Activated CD4-positive, alpha-beta memory T cell treated with anti-CD3 and anti-CD28 coated beads, Interleukin-2, amount 10 ng/mL, durations not matched to agents 7 days and 5 days (primary cell): ENCODE data around the gene PEX19. TPM values are rescaled to one million over a fixed set of nuclear protein-coding genes. Genes with fewer than 3 reads are reported as not detected.

Source experiments
- CTCF ChIA-PET: fragments of 350-600 bp; sonication (Branson Sonifier 250); formaldehyde crosslinking; loops from one replicate; lab custom pipeline; 2021; ENCODE audit warnings: antibody characterized with exemption, inconsistent platforms; lab: Charles Lee
- POLR2A ChIA-PET: fragments of 350-600 bp; sonication (Branson Sonifier 250); formaldehyde crosslinking; loops from one replicate; lab custom pipeline; 2021; ENCODE audit warnings: antibody characterized with exemption; lab: Charles Lee
- DNase-seq: peaks from one replicate; pipeline ENCODE4 v3.0.0-alpha.2; 2020
- H3K27ac Mint-ChIP-seq: one replicate; pipeline ENCODE4 v1.8.0; 2021; ENCODE audit warnings: mild to moderate bottlenecking, mixed read lengths
- H3K27me3 Mint-ChIP-seq: one replicate; pipeline ENCODE4 v1.8.0; 2021; ENCODE audit warnings: mixed read lengths
- H3K36me3 Mint-ChIP-seq: one replicate; pipeline ENCODE4 v1.8.0; 2021; ENCODE audit warnings: low read depth, mixed read lengths
- H3K4me1 Mint-ChIP-seq: one replicate; pipeline ENCODE4 v1.8.0; 2021; ENCODE audit warnings: mixed read lengths
- H3K4me3 Mint-ChIP-seq: one replicate; pipeline ENCODE4 v1.8.0; 2021; ENCODE audit warnings: mild to moderate bottlenecking, mixed read lengths
- H3K9me3 Mint-ChIP-seq: one replicate; pipeline ENCODE4 v1.8.0; 2021; ENCODE audit warnings: mixed read lengths
- total RNA-seq, 2 experiments: library from RNA; stranded (reverse); gene quantifications; one replicate each; pipeline ENCODE4 v1.2.3, GENCODE V29; 2021

PEX19 gene
- total RNA-seq, 2 experiments from 2014 or later = 53.8 to 60.8 TPM

GRCh38 chr1:160227561-160227960 is 57.4 kb downstream of the PEX19 start:
- no peaks in the 10 kb centered on the region for H3K4me1 Mint-ChIP-seq
- no peak for DNase-seq
- no peak overlapping the region for H3K4me3 Mint-ChIP-seq
- no peaks in the 10 kb centered on the region for H3K9me3 Mint-ChIP-seq
- CTCF ChIA-PET = interaction anchor here (1.3 to 1.5 kb wide), 2 partner anchors 25 to 34 kb away, joined by 3 to 7 read pairs; no protein-coding TSS in a partner anchor
- POLR2A ChIA-PET = interaction anchor here (0.8 kb wide), 1 partner anchor 21 kb away, joined by 3 read pairs; no protein-coding TSS in a partner anchor
- H3K36me3 Mint-ChIP-seq = peaks cover 53% of the 10 kb centered on the region
- H3K27me3 Mint-ChIP-seq = no peaks in the 10 kb centered on the region
- H3K27ac Mint-ChIP-seq = no peak overlapping the region

- Mint-ChIP-seq H3K36me3 (peaks cover 58% of the 10 kb centered on the region), H3K4me3 (no peak overlapping the region), H3K27ac (no peak overlapping the region), H3K27me3 (no peaks in the 10 kb centered on the region), H3K4me1 (no peaks in the 10 kb centered on the region), H3K9me3 (no peaks in the 10 kb centered on the region)
- CTCF ChIA-PET = interaction anchor here (1.5 to 1.6 kb wide), 2 partner anchors 25 to 141 kb away, joined by 3 read pairs; no protein-coding TSS in a partner anchor
- POLR2A ChIA-PET = no interaction called here
- DNase-seq = no peak
Observed at GRCh38 chr1:160227034-160227433, 57.9 kb downstream of the PEX19 start.

Other genes starting within 250 kb of the PEX19 start
- not detected for gene KCNJ10, start 215.0 kb downstream of the PEX19 start, total RNA-seq
- gene KCNJ9, start 203.6 kb downstream of the PEX19 start, total RNA-seq = not detected
- 10 to 100 TPM; 30.5 to 31.6 TPM for gene IGSF8, start 186.5 kb downstream of the PEX19 start, total RNA-seq
- gene ATP1A2, start 169.4 kb downstream of the PEX19 start, total RNA-seq = not detected
- under 1 TPM in 1 of 2 experiments, not detected in 1; 0.33 TPM for gene ATP1A4, start 133.5 kb downstream of the PEX19 start, total RNA-seq
- under 1 TPM in 1 of 2 experiments, not detected in 1; 0.35 TPM for gene CASQ1, start 94.6 kb downstream of the PEX19 start, total RNA-seq
- 10 to 100 TPM; 38.2 to 39.3 TPM for gene PEA15, start 79.7 kb downstream of the PEX19 start, total RNA-seq
- gene DCAF8, start 22.6 kb downstream of the PEX19 start, total RNA-seq = 100 to 1,000 TPM; 123 to 125 TPM
- 100 to 1,000 TPM; 145 to 146 TPM for gene COPA, start 58.1 kb upstream of the PEX19 start, total RNA-seq
- gene NCSTN, start 58.2 kb upstream of the PEX19 start, total RNA-seq = 10 to 100 TPM; 64.5 to 65.3 TPM
- under 1 TPM; 0.40 to 0.43 TPM for gene NHLH1, start 81.9 kb upstream of the PEX19 start, total RNA-seq
- not detected for gene VANGL2, start 115.4 kb upstream of the PEX19 start, total RNA-seq
- 10 to 100 TPM; 32.0 to 33.8 TPM for gene SLAMF6, start 238.1 kb upstream of the PEX19 start, total RNA-seq